ENCODE data around the gene NMRK2.
A peak's percentile ranks its signal among the peaks of the same experiment; 100 is the strongest.
"Not testable (repeated sequence)": the region's sequence is repeated elsewhere in the genome, so short reads cannot be mapped to it uniquely, and the experiment has no call there.

The NMRK2 gene

GRCh38 chr19:3954107-3954506, 21.2 kb downstream of the NMRK2 start:
- no peak overlapping the region for H3K4me3 ChIP-seq (ENCODE audit: low read depth, low read length)
- H3K9me3 ChIP-seq (ENCODE audit: control insufficient read depth, insufficient read depth, low read length), result no peaks in the 10 kb centered on the region
- H3K4me1 ChIP-seq (ENCODE audit: control insufficient read depth, insufficient read depth, low read length), result peaks cover 12% of the 10 kb centered on the region
- H3K36me3 ChIP-seq (ENCODE audit: control insufficient read depth, insufficient read depth, low read length), result peaks cover 22% of the 10 kb centered on the region
- H3K27me3 ChIP-seq (ENCODE audit: control insufficient read depth, insufficient read depth, low read length), result no peaks in the 10 kb centered on the region
- no peak overlapping the region for H3K27ac ChIP-seq (ENCODE audit: low read depth, low read length)
- H3K9ac ChIP-seq (ENCODE audit: low read depth, low read length), result no peak overlapping the region

GRCh38 chr19:3955276-3955675, 22.4 kb downstream of the NMRK2 start:
- H3K9ac ChIP-seq (ENCODE audit: low read depth, low read length); H3K27ac ChIP-seq (ENCODE audit: low read depth, low read length); H3K27me3 ChIP-seq (ENCODE audit: control insufficient read depth, insufficient read depth, low read length); H3K4me3 ChIP-seq (ENCODE audit: low read depth, low read length); H3K9me3 ChIP-seq (ENCODE audit: control insufficient read depth, insufficient read depth, low read length): not testable (repeated sequence)
- Histone ChIP-seq H3K36me3 (ENCODE audit: control insufficient read depth, insufficient read depth, low read length) (peaks cover 34% of the 10 kb centered on the region), H3K4me1 (ENCODE audit: control insufficient read depth, insufficient read depth, low read length) (peaks cover 12% of the 10 kb centered on the region)

GRCh38 chr19:3955688-3956087, 22.8 kb downstream of the NMRK2 start:
- Histone ChIP-seq H3K9me3 (ENCODE audit: control insufficient read depth, insufficient read depth, low read length) (no peaks in the 10 kb centered on the region), H3K27ac (ENCODE audit: low read depth, low read length) (no peak overlapping the region), H3K4me1 (ENCODE audit: control insufficient read depth, insufficient read depth, low read length) (peaks cover 9% of the 10 kb centered on the region; the same call in 1 of the 2 replicates), H3K36me3 (ENCODE audit: control insufficient read depth, insufficient read depth, low read length) (peaks cover 38% of the 10 kb centered on the region), H3K27me3 (ENCODE audit: control insufficient read depth, insufficient read depth, low read length) (no peaks in the 10 kb centered on the region), H3K9ac (ENCODE audit: low read depth, low read length) (no peak overlapping the region), H3K4me3 (ENCODE audit: low read depth, low read length) (no peak overlapping the region)

- Histone ChIP-seq H3K27me3 (ENCODE audit: control insufficient read depth, insufficient read depth, low read length) (no peaks in the 10 kb centered on the region), H3K27ac (ENCODE audit: low read depth, low read length) (no peak overlapping the region), H3K9me3 (ENCODE audit: control insufficient read depth, insufficient read depth, low read length) (no peaks in the 10 kb centered on the region), H3K9ac (ENCODE audit: low read depth, low read length) (no peak overlapping the region), H3K4me3 (ENCODE audit: low read depth, low read length) (no peak overlapping the region), H3K4me1 (ENCODE audit: control insufficient read depth, insufficient read depth, low read length) (no peaks in the 10 kb centered on the region), H3K36me3 (ENCODE audit: control insufficient read depth, insufficient read depth, low read length) (peaks cover 70% of the 10 kb centered on the region)
Observed at GRCh38 chr19:3958836-3959765, 26.2 kb downstream of the NMRK2 start.

GRCh38 chr19:3959766-3960131, 26.9 kb downstream of the NMRK2 start:
- no peak overlapping the region for H3K27ac ChIP-seq (ENCODE audit: low read depth, low read length)
- no peaks in the 10 kb centered on the region for H3K4me1 ChIP-seq (ENCODE audit: control insufficient read depth, insufficient read depth, low read length)
- H3K9me3 ChIP-seq (ENCODE audit: control insufficient read depth, insufficient read depth, low read length), result no peaks in the 10 kb centered on the region
- H3K4me3 ChIP-seq (ENCODE audit: low read depth, low read length), result no peak overlapping the region
- no peaks in the 10 kb centered on the region for H3K27me3 ChIP-seq (ENCODE audit: control insufficient read depth, insufficient read depth, low read length)
- H3K9ac ChIP-seq (ENCODE audit: low read depth, low read length), result no peak overlapping the region
- H3K36me3 ChIP-seq (ENCODE audit: control insufficient read depth, insufficient read depth, low read length), result peaks cover 75% of the 10 kb centered on the region

GRCh38 chr19:3961007-3961406, 28.1 kb downstream of the NMRK2 start:
- no peaks in the 10 kb centered on the region for H3K9me3 ChIP-seq (ENCODE audit: control insufficient read depth, insufficient read depth, low read length)
- H3K4me3 ChIP-seq (ENCODE audit: low read depth, low read length), result no peak overlapping the region
- peaks cover 87% of the 10 kb centered on the region for H3K36me3 ChIP-seq (ENCODE audit: control insufficient read depth, insufficient read depth, low read length)
- no peaks in the 10 kb centered on the region for H3K27me3 ChIP-seq (ENCODE audit: control insufficient read depth, insufficient read depth, low read length)
- no peak overlapping the region for H3K27ac ChIP-seq (ENCODE audit: low read depth, low read length)
- no peaks in the 10 kb centered on the region for H3K4me1 ChIP-seq (ENCODE audit: control insufficient read depth, insufficient read depth, low read length)
- no peak overlapping the region for H3K9ac ChIP-seq (ENCODE audit: low read depth, low read length)

- no peak overlapping the region for H3K4me3 ChIP-seq (ENCODE audit: low read depth, low read length)
- H3K4me1 ChIP-seq (ENCODE audit: control insufficient read depth, insufficient read depth, low read length), result peaks cover 4% of the 10 kb centered on the region; the same call in 1 of the 2 replicates
- H3K27me3 ChIP-seq (ENCODE audit: control insufficient read depth, insufficient read depth, low read length), result no peaks in the 10 kb centered on the region
- no peaks in the 10 kb centered on the region for H3K9me3 ChIP-seq (ENCODE audit: control insufficient read depth, insufficient read depth, low read length)
- no peak overlapping the region for H3K9ac ChIP-seq (ENCODE audit: low read depth, low read length)
- no peak overlapping the region for H3K27ac ChIP-seq (ENCODE audit: low read depth, low read length)
- peaks cover 93% of the 10 kb centered on the region for H3K36me3 ChIP-seq (ENCODE audit: control insufficient read depth, insufficient read depth, low read length)
Observed at GRCh38 chr19:3963458-3964255, 30.8 kb downstream of the NMRK2 start.

- no peak overlapping the region for H3K9ac ChIP-seq (ENCODE audit: low read depth, low read length)
- no peak overlapping the region for H3K4me3 ChIP-seq (ENCODE audit: low read depth, low read length)
- H3K27me3 ChIP-seq (ENCODE audit: control insufficient read depth, insufficient read depth, low read length), result no peaks in the 10 kb centered on the region
- H3K9me3 ChIP-seq (ENCODE audit: control insufficient read depth, insufficient read depth, low read length), result no peaks in the 10 kb centered on the region
- H3K4me1 ChIP-seq (ENCODE audit: control insufficient read depth, insufficient read depth, low read length), result peaks cover 12% of the 10 kb centered on the region
- H3K27ac ChIP-seq (ENCODE audit: low read depth, low read length), result peak overlapping the region; percentile 19
- H3K36me3 ChIP-seq (ENCODE audit: control insufficient read depth, insufficient read depth, low read length), result peaks cover 89% of the 10 kb centered on the region
Observed at GRCh38 chr19:3964256-3965194, 31.7 kb downstream of the NMRK2 start.

- H3K4me3 ChIP-seq (ENCODE audit: low read depth, low read length), result no peak overlapping the region
- peaks cover 71% of the 10 kb centered on the region for H3K36me3 ChIP-seq (ENCODE audit: control insufficient read depth, insufficient read depth, low read length)
- no peak overlapping the region for H3K9ac ChIP-seq (ENCODE audit: low read depth, low read length)
- H3K9me3 ChIP-seq (ENCODE audit: control insufficient read depth, insufficient read depth, low read length), result no peaks in the 10 kb centered on the region
- H3K27me3 ChIP-seq (ENCODE audit: control insufficient read depth, insufficient read depth, low read length), result no peaks in the 10 kb centered on the region
- peak overlapping the region; percentile 23 for H3K27ac ChIP-seq (ENCODE audit: low read depth, low read length)
- peaks cover 16% of the 10 kb centered on the region for H3K4me1 ChIP-seq (ENCODE audit: control insufficient read depth, insufficient read depth, low read length)
Observed at GRCh38 chr19:3966051-3967017, 33.5 kb downstream of the NMRK2 start.

All from HUES48 (cell line).